Measurements from ENCODE around the gene FBXO47. TPM values are rescaled to one million over a fixed set of nuclear protein-coding genes. Genes with fewer than 3 reads are reported as not detected.
"Not testable (repeated sequence)": the region's sequence is repeated elsewhere in the genome, so short reads cannot be mapped to it uniquely, and the experiment has no call there.

FBXO47 gene
- total RNA-seq, 1 donor from 2014 or later = not detected

GRCh38 chr17:38982858-38983746 is 15.9 kb upstream of the FBXO47 start:
- DNase-seq (no peak), ATAC-seq (peak; percentile 81)
- intact Hi-C loops (cut with micrococcal nuclease) = loop anchor here (5.0 kb wide), 1 partner anchor 169 kb away; the partner anchor contains the start of gene PLXDC1

- no peak for ATAC-seq
- intact Hi-C loops (cut with micrococcal nuclease) = loop anchor here (5.0 kb wide), 1 partner anchor 171 kb away; the partner anchor contains the start of gene PLXDC1
Observed at GRCh38 chr17:38981636-38982035, 14.4 kb upstream of the FBXO47 start.

GRCh38 chr17:38980490-38981217 is 13.5 kb upstream of the FBXO47 start:
- intact Hi-C loops (cut with micrococcal nuclease) = loop anchor here (5.0 kb wide), 1 partner anchor 172 kb away; the partner anchor contains the start of gene PLXDC1
- DNase-seq (no peak), ATAC-seq (peak; percentile 21)

More at GRCh38 chr17:38981636-38982035, 14.4 kb upstream of the FBXO47 start:
- no peak for DNase-seq

GRCh38 chr17:38978180-38978579 is 11.0 kb upstream of the FBXO47 start:
- intact Hi-C loops (cut with micrococcal nuclease) = no loop called here
- DNase-seq (no peak), ATAC-seq (no peak)

GRCh38 chr17:38976187-38976551 is 9.0 kb upstream of the FBXO47 start:
- DNase-seq; ATAC-seq; intact Hi-C loops (cut with micrococcal nuclease): not testable (repeated sequence)

GRCh38 chr17:38970804-38971203 is 3.6 kb upstream of the FBXO47 start:
- no peak for DNase-seq
- intact Hi-C loops (cut with micrococcal nuclease) = no loop called here
- no peak for ATAC-seq

- ATAC-seq (no peak), DNase-seq (no peak)
- intact Hi-C loops (cut with micrococcal nuclease) = no loop called here
Observed at GRCh38 chr17:38970128-38970527, 2.9 kb upstream of the FBXO47 start.

GRCh38 chr17:38969281-38969680 is 2.1 kb upstream of the FBXO47 start:
- ATAC-seq (no peak), DNase-seq (no peak)
- intact Hi-C loops (cut with micrococcal nuclease) = no loop called here

GRCh38 chr17:38961413-38961812 is 5.8 kb downstream of the FBXO47 start:
- intact Hi-C loops (cut with micrococcal nuclease) = no loop called here
- ATAC-seq = no peak

GRCh38 chr17:38960402-38960801 is 6.8 kb downstream of the FBXO47 start:
- intact Hi-C loops (cut with micrococcal nuclease) = no loop called here
- DNase-seq (no peak), ATAC-seq (no peak)

More at GRCh38 chr17:38961413-38961812, 5.8 kb downstream of the FBXO47 start:
- DNase-seq = no peak

- ATAC-seq (no peak), DNase-seq (no peak)
- intact Hi-C loops (cut with micrococcal nuclease) = no loop called here
Observed at GRCh38 chr17:38959508-38959907, 7.7 kb downstream of the FBXO47 start.

- no peak for DNase-seq
- intact Hi-C loops (cut with micrococcal nuclease) = no loop called here
- no peak for ATAC-seq
Observed at GRCh38 chr17:38958756-38959155, 8.4 kb downstream of the FBXO47 start.

GRCh38 chr17:38958326-38958725 is 8.9 kb downstream of the FBXO47 start:
- DNase-seq (no peak), ATAC-seq (no peak)
- intact Hi-C loops (cut with micrococcal nuclease) = no loop called here

GRCh38 chr17:38953800-38954199 is 13.4 kb downstream of the FBXO47 start:
- DNase-seq; ATAC-seq; intact Hi-C loops (cut with micrococcal nuclease): not testable (repeated sequence)

- intact Hi-C loops (cut with micrococcal nuclease) = no loop called here
- ATAC-seq (no peak), DNase-seq (no peak)
Observed at GRCh38 chr17:38947189-38947588, 20.0 kb downstream of the FBXO47 start.

- intact Hi-C loops (cut with micrococcal nuclease) = no loop called here
- DNase-seq (no peak), ATAC-seq (no peak)
Observed at GRCh38 chr17:38943607-38944006, 23.6 kb downstream of the FBXO47 start.

- ATAC-seq (no peak), DNase-seq (no peak)
- intact Hi-C loops (cut with micrococcal nuclease) = no loop called here
Observed at GRCh38 chr17:38942696-38943334, 24.4 kb downstream of the FBXO47 start.

- DNase-seq (no peak), ATAC-seq (no peak)
- intact Hi-C loops (cut with micrococcal nuclease) = no loop called here
Observed at GRCh38 chr17:38940404-38940803, 26.8 kb downstream of the FBXO47 start.

- intact Hi-C loops (cut with micrococcal nuclease) = no loop called here
- DNase-seq = no peak
- ATAC-seq = peak; percentile 38
Observed at GRCh38 chr17:38939987-38940386, 27.2 kb downstream of the FBXO47 start.

GRCh38 chr17:38933962-38934361 is 33.2 kb downstream of the FBXO47 start:
- ATAC-seq; DNase-seq; intact Hi-C loops (cut with micrococcal nuclease): not testable (repeated sequence)
